ENCODE results near the gene TBX15.

Gene TBX15

DNA sequence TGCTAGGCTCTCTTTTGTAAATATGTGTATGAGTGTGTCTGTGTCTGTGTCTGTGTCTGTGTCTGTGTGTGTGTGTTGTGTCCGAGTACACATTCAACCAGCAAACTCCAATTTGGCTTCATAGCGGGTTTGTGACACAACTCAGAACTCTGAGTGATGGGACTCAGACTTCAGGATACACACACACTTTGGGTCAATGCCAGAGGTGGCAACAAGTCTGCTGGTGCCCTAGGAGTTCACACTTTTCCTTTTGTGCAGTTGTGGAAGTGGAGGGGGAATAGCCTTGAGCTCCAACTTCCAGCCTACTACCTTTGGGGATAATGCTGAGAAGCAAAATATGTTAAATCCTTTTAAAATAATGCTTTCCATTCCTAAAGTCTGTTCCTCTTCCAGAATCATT is 16.6 kb upstream of the TBX15 start:
- H3K27ac ChIP-seq, result no peak overlapping the region
- H3K9me3 ChIP-seq (ENCODE audit: low read depth, low read length), result no peaks in the 10 kb centered on the region
- DNase-seq (ENCODE audit: low read depth, low spot score), result no peak
- no peaks in the 10 kb centered on the region for H3K36me3 ChIP-seq (ENCODE audit: insufficient read depth, low read length)
- H3K9ac ChIP-seq (ENCODE audit: insufficient read length), result no peak overlapping the region
- no peak overlapping the region for H3K4me3 ChIP-seq
- TF ChIP-seq FOXP2 (optimal IDR thresholded peaks at IDR 0.05; ENCODE audit: control extremely low read depth, extremely low read length, insufficient read depth) (no peak), POLR2AphosphoS5 (IDR thresholded peaks at IDR 0.05; ENCODE audit: borderline replicate concordance, low read depth, low read length) (no peak), EZH2 (IDR thresholded peaks at IDR 0.05) (no peak)

- no peaks in the 10 kb centered on the region for H3K9me3 ChIP-seq (ENCODE audit: low read depth, low read length)
- no peak for DNase-seq (ENCODE audit: low read depth, low spot score)
- TF ChIP-seq POLR2AphosphoS5 (IDR thresholded peaks at IDR 0.05; ENCODE audit: borderline replicate concordance, low read depth, low read length) (no peak), EZH2 (IDR thresholded peaks at IDR 0.05) (no peak), FOXP2 (optimal IDR thresholded peaks at IDR 0.05; ENCODE audit: control extremely low read depth, extremely low read length, insufficient read depth) (no peak)
- H3K9ac ChIP-seq (ENCODE audit: insufficient read length), result no peak overlapping the region
- no peaks in the 10 kb centered on the region for H3K36me3 ChIP-seq (ENCODE audit: insufficient read depth, low read length)
- H3K27ac ChIP-seq, result no peak overlapping the region
- H3K4me3 ChIP-seq, result no peak overlapping the region
These were observed 16.0 kb upstream of the TBX15 start for GRCh38 chr1:119004129-119004527.

- no peak for DNase-seq (ENCODE audit: low read depth, low spot score)
- H3K36me3 ChIP-seq (ENCODE audit: insufficient read depth, low read length), result no peaks in the 10 kb centered on the region
- H3K9me3 ChIP-seq (ENCODE audit: low read depth, low read length), result no peaks in the 10 kb centered on the region
- TF ChIP-seq EZH2 (IDR thresholded peaks at IDR 0.05) (no peak), POLR2AphosphoS5 (IDR thresholded peaks at IDR 0.05; ENCODE audit: borderline replicate concordance, low read depth, low read length) (no peak), FOXP2 (optimal IDR thresholded peaks at IDR 0.05; ENCODE audit: control extremely low read depth, extremely low read length, insufficient read depth) (no peak)
- H3K9ac ChIP-seq (ENCODE audit: insufficient read length), result no peak overlapping the region
- H3K4me3 ChIP-seq, result no peak overlapping the region
- H3K27ac ChIP-seq, result no peak overlapping the region
These were observed 15.4 kb upstream of the TBX15 start for GRCh38 chr1:119003413-119004128.

DNA sequence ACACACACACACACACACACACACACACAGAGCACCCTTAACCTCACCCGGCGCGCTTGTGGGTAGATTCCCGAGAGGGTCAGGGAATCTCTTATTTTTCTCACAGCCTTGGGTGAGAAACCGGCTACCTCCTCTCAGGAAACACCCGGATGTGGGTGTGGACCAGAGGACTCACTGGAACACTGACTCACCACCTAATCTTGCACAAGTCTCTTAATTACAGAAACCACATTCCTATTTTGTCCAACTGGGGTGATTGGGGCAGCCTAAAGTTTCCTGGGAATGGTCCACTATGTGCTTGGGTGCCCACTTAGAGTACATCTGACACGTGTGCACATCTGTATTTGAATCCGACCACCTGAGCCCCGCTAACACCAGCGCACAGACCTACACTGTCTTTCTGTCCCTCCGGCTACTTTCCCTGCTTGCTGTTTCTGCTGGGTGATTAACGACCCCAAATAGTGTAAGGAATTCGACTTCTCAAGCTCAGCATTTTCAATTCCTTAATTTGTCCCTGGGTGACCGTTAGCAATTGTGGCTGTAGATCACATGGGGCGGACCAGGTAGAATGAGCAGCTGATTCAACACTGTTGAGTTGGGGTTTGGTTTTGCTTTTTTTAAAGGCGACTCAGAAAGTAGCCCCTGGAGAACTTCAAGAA is 14.0 kb upstream of the TBX15 start:
- Histone ChIP-seq H3K27ac (no peak overlapping the region), H3K4me3 (no peak overlapping the region), H3K36me3 (ENCODE audit: insufficient read depth, low read length) (no peaks in the 10 kb centered on the region), H3K9ac (ENCODE audit: insufficient read length) (no peak overlapping the region), H3K9me3 (ENCODE audit: low read depth, low read length) (no peaks in the 10 kb centered on the region)
- no peak for DNase-seq (ENCODE audit: low read depth, low spot score)
- TF ChIP-seq POLR2AphosphoS5 (IDR thresholded peaks at IDR 0.05; ENCODE audit: borderline replicate concordance, low read depth, low read length), result no peak
- no peak for TF ChIP-seq EZH2 (IDR thresholded peaks at IDR 0.05)
- no peak for TF ChIP-seq FOXP2 (optimal IDR thresholded peaks at IDR 0.05; ENCODE audit: control extremely low read depth, extremely low read length, insufficient read depth)

DNA sequence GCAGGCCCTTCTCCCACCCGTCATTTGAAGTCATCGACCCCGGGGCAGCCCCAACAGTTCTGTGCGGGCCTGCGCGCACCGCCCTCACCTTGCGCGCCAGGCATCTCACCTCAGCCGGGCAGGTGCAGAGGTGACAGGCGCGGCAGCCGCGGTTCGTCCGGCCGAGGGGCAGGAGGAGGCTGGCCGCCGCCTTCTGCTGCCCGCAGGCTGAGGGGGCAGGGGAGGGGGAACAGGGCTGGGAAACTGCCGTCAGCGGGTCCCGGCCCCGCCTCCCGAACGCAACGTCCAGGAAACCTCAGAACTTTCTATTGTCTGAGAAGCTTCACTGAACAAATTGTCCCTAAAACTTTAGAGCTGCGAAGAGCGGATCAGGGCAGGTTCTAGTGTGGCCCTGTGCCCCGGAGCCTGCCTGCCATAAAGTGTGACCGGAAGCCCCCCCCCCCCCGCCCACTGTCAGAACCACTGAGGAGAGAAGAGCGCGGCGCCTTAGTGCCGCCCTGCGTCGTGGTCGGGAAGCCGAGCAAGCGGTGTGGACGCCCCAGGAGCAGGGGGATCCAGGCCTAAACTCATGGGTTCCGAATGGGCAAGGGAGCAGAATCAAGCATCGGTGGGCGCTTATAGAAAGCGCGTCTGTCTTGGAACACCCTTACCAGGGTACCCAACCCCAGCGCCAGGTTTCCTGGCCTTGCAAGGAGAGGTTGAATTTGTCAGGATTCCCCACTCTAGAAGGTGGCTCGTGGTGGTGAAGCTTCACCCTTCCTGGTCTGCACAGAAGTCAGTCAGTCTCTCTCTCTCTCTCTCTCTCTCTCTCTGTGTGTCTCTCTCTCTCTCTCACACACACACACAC is 13.3 kb upstream of the TBX15 start:
- Histone ChIP-seq H3K9me3 (ENCODE audit: low read depth, low read length) (no peaks in the 10 kb centered on the region), H3K4me3 (peak overlapping the region; percentile 71), H3K36me3 (ENCODE audit: insufficient read depth, low read length) (no peaks in the 10 kb centered on the region), H3K9ac (ENCODE audit: insufficient read length) (no peak overlapping the region), H3K27ac (no peak overlapping the region)
- no peak for TF ChIP-seq POLR2AphosphoS5 (IDR thresholded peaks at IDR 0.05; ENCODE audit: borderline replicate concordance, low read depth, low read length)
- TF ChIP-seq FOXP2 (optimal IDR thresholded peaks at IDR 0.05; ENCODE audit: control extremely low read depth, extremely low read length, insufficient read depth), result no peak
- no peak for TF ChIP-seq EZH2 (IDR thresholded peaks at IDR 0.05)
- no peak for DNase-seq (ENCODE audit: low read depth, low spot score)

DNA sequence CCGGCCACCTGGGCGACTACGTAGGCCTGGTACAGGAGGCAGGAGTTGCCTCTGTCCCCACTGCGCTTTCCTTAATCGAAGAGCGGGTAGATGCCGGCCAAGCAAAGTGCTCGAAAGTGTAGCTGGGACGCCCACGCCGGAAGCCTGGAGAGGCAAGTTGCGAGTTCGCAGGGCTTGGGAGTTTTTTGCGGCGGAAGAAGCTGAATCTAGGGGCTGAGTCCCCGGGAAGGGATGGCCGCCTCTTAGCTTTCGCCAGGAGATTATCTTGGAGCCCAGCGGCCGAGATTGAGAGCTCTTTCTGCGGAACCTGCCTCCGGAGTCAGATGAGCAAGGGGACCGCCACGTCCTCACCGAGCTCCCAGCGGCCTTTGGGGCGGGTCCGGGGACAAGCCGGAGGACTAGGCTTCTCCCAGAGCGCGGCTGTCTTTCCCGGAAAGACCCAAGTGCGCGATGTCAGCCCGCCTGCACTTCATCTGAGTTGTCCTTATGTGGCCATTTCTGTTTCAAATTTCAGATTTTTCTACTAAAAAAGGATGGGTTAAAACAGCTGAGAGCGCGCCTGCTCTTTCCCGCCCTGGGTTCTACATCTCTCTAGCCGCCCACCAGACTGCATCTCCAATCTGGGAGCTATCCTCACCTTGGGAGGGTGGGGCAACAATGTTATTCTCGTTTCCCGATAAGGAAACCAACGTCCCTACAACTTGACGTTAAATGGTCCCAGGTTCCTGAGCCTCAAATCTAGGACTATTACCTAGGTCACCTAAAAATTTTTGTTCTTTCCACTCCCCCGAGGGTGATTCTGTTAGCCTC is 12.4 kb upstream of the TBX15 start:
- TF ChIP-seq FOXP2 (optimal IDR thresholded peaks at IDR 0.05; ENCODE audit: control extremely low read depth, extremely low read length, insufficient read depth) (no peak), POLR2AphosphoS5 (IDR thresholded peaks at IDR 0.05; ENCODE audit: borderline replicate concordance, low read depth, low read length) (no peak), EZH2 (IDR thresholded peaks at IDR 0.05) (no peak)
- Histone ChIP-seq H3K36me3 (ENCODE audit: insufficient read depth, low read length) (no peaks in the 10 kb centered on the region), H3K9ac (ENCODE audit: insufficient read length) (no peak overlapping the region), H3K27ac (no peak overlapping the region), H3K9me3 (ENCODE audit: low read depth, low read length) (no peaks in the 10 kb centered on the region), H3K4me3 (peak overlapping the region; percentile 71)
- no peak for DNase-seq (ENCODE audit: low read depth, low spot score)

GRCh38 chr1:118999348-119000071 is 11.4 kb upstream of the TBX15 start:
- Histone ChIP-seq H3K9ac (ENCODE audit: insufficient read length) (no peak overlapping the region), H3K4me3 (no peak overlapping the region), H3K27ac (no peak overlapping the region), H3K9me3 (ENCODE audit: low read depth, low read length) (no peaks in the 10 kb centered on the region), H3K36me3 (ENCODE audit: insufficient read depth, low read length) (no peaks in the 10 kb centered on the region)
- TF ChIP-seq EZH2 (IDR thresholded peaks at IDR 0.05) (no peak), FOXP2 (optimal IDR thresholded peaks at IDR 0.05; ENCODE audit: control extremely low read depth, extremely low read length, insufficient read depth) (no peak), POLR2AphosphoS5 (IDR thresholded peaks at IDR 0.05; ENCODE audit: borderline replicate concordance, low read depth, low read length) (no peak)
- DNase-seq (ENCODE audit: low read depth, low spot score), result no peak
